Dendritic cell treated with granulocyte-macrophage colony-stimulating factor and Interleukin-4, amounts not matched to agents 40 ng/mL and 50 ng/mL, for 4 days (primary cell): Measurements from ENCODE around the gene FAM47B.

Source experiments
- H3K27ac Mint-ChIP-seq: one replicate; pipeline ENCODE4 v1.8.0; 2022; ENCODE audit warnings: mild to moderate bottlenecking, mixed read lengths
- H3K27me3 Mint-ChIP-seq: one replicate; pipeline ENCODE4 v1.8.0; 2022; ENCODE audit warnings: mild to moderate bottlenecking, mixed read lengths
- H3K36me3 Mint-ChIP-seq: one replicate; pipeline ENCODE4 v1.8.0; 2022; ENCODE audit warnings: low read depth, mixed read lengths
- H3K4me1 Mint-ChIP-seq: one replicate; pipeline ENCODE4 v1.8.0; 2022; ENCODE audit warnings: low read depth, mixed read lengths
- H3K4me3 Mint-ChIP-seq: one replicate; pipeline ENCODE4 v1.8.0; 2022; ENCODE audit warnings: mild to moderate bottlenecking, moderate library complexity, mixed read lengths
- H3K9me3 Mint-ChIP-seq: one replicate; pipeline ENCODE4 v1.8.0; 2022; ENCODE audit warnings: mixed read lengths
- intact Hi-C: fragments of 100-400 bp; cut with micrococcal nuclease; formaldehyde crosslinking; loops from one replicate; pipeline ENCODE4 v1.15.0; 2022

FAM47B gene

GRCh38 chrX:34978171-34978570 is 35.6 kb downstream of the FAM47B start:
- Mint-ChIP-seq H3K27ac (no peak overlapping the region), H3K9me3 (no peaks in the 10 kb centered on the region), H3K4me3 (no peak overlapping the region)

GRCh38 chrX:34987646-34988045 is 45.0 kb downstream of the FAM47B start:
- Mint-ChIP-seq H3K27me3 (no peaks in the 10 kb centered on the region), H3K4me1 (no peaks in the 10 kb centered on the region), H3K4me3 (no peak overlapping the region), H3K36me3 (no peaks in the 10 kb centered on the region), H3K9me3 (no peaks in the 10 kb centered on the region), H3K27ac (no peak overlapping the region)
- intact Hi-C loops = no loop called here

More at GRCh38 chrX:34978171-34978570, 35.6 kb downstream of the FAM47B start:
- no peaks in the 10 kb centered on the region for H3K36me3 Mint-ChIP-seq
- H3K4me1 Mint-ChIP-seq = no peaks in the 10 kb centered on the region
- no peaks in the 10 kb centered on the region for H3K27me3 Mint-ChIP-seq
- intact Hi-C loops = no loop called here
